Suppressor macrophage treated with lipopolysaccharide for 4 hours (primary cell): Measurements from ENCODE around the gene B4GALT7.

Source experiments
- DNase-seq: peaks from one replicate; pipeline ENCODE4 v3.0.0-alpha.2; 2020

B4GALT7 gene

GRCh38 chr5:177594071-177594470 lies 5.9 kb upstream of the B4GALT7 start:
- DNase-seq, result no peak

GRCh38 chr5:177595026-177595585 lies 4.8 kb upstream of the B4GALT7 start:
- no peak for DNase-seq

GRCh38 chr5:177595991-177596774 lies 3.7 kb upstream of the B4GALT7 start:
- no peak for DNase-seq

GRCh38 chr5:177596775-177597238 lies 3.1 kb upstream of the B4GALT7 start:
- DNase-seq, result no peak

- no peak for DNase-seq
Observed at GRCh38 chr5:177598477-177598876, 1.5 kb upstream of the B4GALT7 start.

GRCh38 chr5:177600508-177601018 lies 631 bp downstream of the B4GALT7 start:
- no peak for DNase-seq

GRCh38 chr5:177601126-177601525 lies 1.2 kb downstream of the B4GALT7 start:
- no peak for DNase-seq

GRCh38 chr5:177601577-177602457 lies 1.9 kb downstream of the B4GALT7 start:
- peak; percentile 12 for DNase-seq

- no peak for DNase-seq
Observed at GRCh38 chr5:177602458-177602830, 2.5 kb downstream of the B4GALT7 start.

GRCh38 chr5:177603631-177604030 lies 3.7 kb downstream of the B4GALT7 start:
- DNase-seq, result no peak

GRCh38 chr5:177604116-177604521 lies 4.2 kb downstream of the B4GALT7 start:
- no peak for DNase-seq

- DNase-seq, result no peak
Observed at GRCh38 chr5:177604656-177605055, 4.7 kb downstream of the B4GALT7 start.

- no peak for DNase-seq
Observed at GRCh38 chr5:177605078-177605477, 5.1 kb downstream of the B4GALT7 start.

- DNase-seq, result no peak
Observed at GRCh38 chr5:177605667-177606066, 5.7 kb downstream of the B4GALT7 start.

- DNase-seq, result no peak
Observed at GRCh38 chr5:177606071-177607051, 6.4 kb downstream of the B4GALT7 start.

GRCh38 chr5:177607115-177607451 lies 7.2 kb downstream of the B4GALT7 start:
- no peak for DNase-seq

- DNase-seq, result peak; percentile 74
Observed at GRCh38 chr5:177607452-177608192, 7.7 kb downstream of the B4GALT7 start.

GRCh38 chr5:177608243-177609075 lies 8.5 kb downstream of the B4GALT7 start:
- DNase-seq, result no peak

GRCh38 chr5:177609076-177610059 lies 9.4 kb downstream of the B4GALT7 start:
- DNase-seq, result no peak
